Central memory CD4-positive, alpha-beta T cell (primary cell): ENCODE data around the gene LCAT.
"Not testable (repeated sequence)": the region's sequence is repeated elsewhere in the genome, so short reads cannot be mapped to it uniquely, and the experiment has no call there.

Experiments used
- DNase-seq: peaks from one replicate; pipeline ENCODE4 v3.0.0; 2022

LCAT gene

GRCh38 chr16:67946966-67947558 is 3.1 kb upstream of the LCAT start:
- DNase-seq: no peak

- no peak for DNase-seq
Observed at GRCh38 chr16:67946128-67946569, 2.2 kb upstream of the LCAT start.

GRCh38 chr16:67945392-67945933 is 1.5 kb upstream of the LCAT start:
- DNase-seq: no peak

DNA sequence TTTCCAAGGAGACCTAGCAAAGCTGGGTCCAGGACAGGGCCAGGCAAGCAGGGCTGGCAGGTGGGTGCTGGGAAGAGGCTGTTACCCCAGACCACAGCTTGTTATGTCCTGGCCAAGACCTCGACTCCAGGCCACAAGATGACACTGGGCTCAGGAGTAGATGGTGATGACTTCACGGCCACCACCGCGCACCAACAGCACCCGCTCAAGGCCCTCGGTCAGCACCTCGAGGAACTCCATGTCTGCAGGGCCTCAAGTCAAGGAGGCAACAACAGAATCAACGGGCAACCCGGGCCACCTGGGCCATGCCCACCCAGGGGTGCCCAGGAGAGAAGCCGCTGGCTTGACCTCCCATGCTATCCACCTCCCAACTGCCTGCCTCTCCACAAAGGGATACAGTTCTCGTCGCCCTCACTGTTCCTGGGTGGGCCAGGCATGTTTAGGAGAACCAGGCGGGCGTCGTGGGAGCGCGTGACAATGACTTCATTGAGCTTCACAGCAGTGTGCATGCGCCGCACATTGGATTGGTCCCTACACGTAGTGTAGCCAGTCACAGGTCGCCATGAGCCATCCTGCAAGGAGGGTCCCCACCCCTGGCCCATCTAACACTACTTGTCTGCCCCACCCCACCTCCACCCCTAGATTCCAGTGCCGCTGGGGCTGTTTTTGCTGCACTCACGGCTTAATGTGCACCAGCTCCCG is 921 bp upstream of the LCAT start:
- no peak for DNase-seq

- DNase-seq: no peak
Observed at GRCh38 chr16:67943256-67943618, 683 bp downstream of the LCAT start.

DNA sequence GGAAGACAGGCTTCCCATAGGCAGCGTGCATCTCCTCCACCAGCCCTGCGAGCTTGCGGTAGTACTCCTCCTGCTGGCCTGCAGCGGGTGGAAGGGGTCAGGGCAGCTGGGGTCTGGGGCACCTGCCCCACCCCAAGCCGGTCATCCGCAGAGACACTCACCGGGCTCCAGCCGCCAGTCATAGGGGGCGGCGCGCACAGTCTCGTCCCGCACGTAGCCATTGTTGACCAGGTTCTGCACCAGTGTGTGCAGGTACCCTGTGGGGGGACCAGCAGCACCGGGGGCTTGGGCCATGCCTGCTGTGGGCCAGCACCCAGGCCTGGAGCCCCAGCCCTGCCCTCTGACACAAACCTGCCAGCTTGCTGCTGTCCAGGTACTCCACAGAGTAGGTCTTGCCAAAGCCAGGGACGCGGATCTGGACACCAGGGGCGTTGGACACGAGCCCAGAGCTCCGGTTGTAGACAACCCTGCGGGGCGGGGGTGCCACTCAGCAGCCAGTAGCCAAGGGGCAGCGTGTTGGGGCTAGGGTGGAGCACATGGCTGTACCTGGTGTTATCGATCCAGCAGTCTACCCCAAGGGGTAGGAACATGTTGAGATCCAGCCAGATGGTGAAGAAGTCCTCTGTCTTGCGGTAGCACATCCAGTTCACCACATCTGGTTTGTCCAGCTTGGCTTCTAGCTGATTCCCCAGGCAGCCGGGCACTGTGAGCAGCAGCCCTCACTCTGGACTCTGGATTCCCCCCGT is 1.2 kb downstream of the LCAT start:
- no peak for DNase-seq

DNA sequence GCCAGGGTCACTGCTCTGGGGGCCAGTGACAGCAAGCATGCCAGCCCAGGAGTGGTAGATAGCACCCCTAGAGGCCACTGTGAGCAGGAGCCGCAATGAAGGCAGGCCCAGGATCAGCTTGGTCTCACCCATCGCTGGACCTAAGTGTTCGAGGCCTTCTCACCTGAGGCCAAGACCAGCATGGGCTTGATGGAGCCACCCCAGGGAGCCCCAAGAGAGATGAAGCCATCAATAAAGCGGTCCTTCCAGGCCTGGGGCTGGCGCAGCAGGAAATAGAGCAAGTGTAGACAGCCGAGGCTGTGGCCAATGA is 1.8 kb downstream of the LCAT start:
- DNase-seq: peak; percentile 27

DNA sequence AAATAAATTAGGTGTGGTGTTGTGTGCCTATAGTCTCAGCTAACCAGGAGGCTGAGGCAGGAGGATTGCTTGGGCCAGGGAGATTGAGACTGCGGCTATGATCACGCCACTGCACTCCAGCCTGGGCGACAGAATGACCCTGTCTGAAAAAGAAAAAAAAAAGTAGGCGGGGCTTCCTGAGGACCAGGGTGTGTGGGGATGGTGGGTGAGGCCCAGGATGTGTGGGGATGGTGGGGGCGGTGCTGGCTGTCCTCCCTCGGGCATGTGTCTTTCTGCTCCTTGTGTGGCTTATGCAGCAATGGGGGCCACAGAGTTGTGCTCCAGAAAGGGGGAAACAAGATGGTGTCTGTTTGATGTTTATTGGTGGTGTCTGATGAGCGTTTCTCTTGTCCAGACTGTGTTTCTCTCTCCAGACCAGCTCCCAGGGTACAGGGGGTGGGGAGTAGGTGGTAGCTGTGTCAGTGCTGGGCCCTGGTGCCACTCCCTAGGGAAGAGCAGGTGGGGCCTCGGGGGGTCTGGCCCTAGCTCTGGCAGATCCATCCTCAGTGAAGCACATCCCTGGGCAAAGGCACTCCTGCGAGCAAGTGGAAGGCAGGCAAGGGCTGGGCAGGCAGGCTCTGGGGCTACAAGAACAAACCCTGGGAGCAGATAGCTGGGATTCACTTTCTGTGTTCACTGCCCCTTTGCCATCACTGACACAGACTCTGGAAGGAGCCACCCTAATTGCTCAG is 2.3 kb downstream of the LCAT start:
- DNase-seq: no peak

- DNase-seq: no peak
Observed at GRCh38 chr16:67940446-67941089, 3.4 kb downstream of the LCAT start.

DNA sequence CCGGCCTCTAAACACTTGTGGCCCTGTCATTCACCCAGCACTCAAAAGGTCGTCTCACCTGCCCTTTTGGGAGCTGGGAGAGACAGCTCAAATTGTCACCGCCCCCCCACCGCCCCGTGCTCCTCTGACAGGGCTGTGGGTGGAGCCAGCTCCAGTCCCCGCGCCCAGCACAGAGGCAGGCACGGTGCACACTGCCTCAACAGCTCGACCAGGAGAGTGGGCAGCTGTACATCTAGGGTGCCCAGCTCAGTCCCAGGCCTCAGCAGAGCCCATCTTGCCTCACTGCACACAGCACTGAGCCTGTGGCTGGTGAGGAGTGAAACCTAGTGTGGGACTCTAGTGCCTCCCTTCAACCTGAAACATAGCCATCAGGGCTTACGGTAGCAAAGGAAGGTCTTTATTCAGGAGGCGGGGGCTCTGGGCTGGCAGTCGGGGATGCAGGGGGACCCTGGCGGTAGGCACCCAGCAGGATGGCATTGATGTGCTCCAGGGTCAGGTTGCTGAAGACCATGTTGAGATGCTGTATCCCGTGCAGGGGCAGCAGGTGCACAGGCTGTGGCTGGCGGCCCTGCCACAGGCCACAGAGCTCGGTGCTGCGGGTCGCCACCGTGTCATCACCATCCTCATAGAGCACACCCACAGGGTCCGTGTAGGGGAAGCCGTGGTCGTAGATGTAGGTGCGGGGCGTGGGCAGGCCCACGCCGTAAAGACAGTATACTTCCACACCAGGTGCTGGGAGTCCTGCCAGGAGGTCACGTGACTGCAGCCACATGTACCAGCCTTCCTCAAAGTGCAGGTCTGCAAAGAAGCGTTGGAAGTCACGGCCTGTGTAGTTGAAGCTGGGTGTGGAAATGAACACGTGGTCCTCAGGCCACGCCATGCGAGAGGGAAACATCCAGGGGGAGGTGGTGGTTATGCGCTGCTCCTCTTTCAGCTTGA is 4.1 kb downstream of the LCAT start:
- DNase-seq: peak; percentile 16

DNA sequence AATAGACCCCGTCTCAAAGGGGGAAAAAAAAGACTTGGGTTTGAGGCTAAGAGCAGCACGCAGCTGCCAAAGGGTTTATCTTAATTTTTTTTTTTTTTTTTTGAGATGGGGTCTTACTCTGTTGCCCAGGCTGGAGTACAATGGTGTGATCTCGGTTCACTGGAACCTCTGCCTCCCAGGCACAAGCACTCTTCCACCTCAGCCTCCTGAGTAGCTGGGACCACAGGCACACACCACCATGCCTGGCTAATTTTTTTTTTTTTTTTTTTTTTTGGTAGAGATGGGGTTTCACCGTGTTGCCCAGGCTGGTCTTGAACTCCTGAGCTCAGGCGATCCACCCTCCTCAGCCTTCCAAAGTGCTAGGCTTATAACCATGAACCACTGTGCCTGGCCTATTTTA is 6.2 kb downstream of the LCAT start:
- not testable (repeated sequence) for DNase-seq

DNA sequence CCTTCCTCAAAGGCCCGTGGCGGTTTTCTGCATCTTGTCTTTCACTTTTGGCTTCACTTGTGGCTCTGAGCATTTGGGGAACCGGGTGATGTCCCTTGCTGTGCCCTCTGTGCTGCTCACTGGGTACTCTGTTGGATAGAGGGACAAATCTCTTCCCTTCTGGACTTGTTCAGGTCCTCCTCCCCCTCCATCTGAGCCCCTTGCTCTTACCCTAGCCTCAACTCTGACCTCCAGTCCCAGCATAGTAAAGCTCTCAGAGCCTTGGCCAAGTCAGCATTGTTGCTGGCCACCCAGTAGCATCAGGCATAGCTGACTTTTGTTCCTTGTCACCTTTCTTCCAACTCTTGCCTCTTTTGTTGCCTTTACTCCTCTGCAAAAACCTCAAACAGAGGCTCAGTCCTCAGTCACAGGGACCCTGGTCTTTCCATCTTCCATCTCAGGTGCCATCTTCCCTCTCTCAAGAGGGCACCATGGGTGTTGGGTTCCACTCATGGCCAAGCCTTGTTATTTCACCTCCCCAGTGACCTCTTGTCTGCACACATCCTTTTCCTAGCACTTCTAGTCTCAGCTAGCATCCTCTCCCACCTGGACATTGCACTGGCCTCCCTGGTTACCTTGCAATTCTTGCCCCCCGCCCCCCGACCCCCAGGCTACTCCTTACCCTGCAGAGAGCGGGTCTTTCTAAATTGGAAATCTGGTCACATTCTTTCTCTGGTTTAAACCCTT is 6.9 kb downstream of the LCAT start:
- peak; percentile 84 for DNase-seq

DNA sequence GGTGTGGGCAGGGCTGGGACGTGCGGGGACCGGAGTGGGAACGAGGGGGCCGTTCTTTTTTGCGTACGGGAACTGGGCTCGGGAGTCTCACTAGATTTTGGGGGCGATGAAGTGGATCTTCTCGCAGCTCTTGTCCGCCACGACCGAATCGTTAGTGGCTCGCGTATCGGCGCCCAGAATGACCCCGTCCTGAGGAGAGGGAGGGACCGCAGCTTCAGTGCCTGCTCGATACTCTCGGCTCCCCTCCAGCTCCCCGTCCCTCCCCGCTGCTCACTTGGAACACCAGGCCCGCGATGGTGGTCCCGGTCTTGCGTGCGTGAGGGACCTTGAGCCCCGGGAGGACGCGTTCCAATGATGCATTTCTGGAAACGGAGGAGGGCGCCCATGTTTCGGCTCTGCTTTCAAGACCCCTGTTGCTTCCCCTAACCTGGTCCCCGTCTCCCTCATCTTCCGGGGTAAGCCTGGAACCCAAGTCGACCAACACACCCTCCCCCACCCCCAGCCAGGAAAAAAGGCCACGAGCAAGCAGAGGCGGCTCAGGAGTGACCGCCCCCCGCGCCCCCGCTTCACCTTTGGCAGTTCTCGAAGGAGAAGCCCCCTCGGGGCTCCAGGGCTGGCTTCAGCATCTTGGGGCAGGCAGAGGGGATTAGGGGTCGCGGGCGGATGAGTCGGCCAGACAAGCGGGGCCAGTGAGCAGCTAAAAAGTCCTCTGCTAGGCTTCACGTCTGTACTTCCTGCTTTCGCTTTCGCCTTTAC is 7.6 kb downstream of the LCAT start, which contains the start of gene PSMB10:
Gene PSMB10, minus strand, starts transcription at position 727 of the 756 bp plus-strand sequence. Its CDS starts 101 bp downstream, at position 626.
- no peak for DNase-seq

DNA sequence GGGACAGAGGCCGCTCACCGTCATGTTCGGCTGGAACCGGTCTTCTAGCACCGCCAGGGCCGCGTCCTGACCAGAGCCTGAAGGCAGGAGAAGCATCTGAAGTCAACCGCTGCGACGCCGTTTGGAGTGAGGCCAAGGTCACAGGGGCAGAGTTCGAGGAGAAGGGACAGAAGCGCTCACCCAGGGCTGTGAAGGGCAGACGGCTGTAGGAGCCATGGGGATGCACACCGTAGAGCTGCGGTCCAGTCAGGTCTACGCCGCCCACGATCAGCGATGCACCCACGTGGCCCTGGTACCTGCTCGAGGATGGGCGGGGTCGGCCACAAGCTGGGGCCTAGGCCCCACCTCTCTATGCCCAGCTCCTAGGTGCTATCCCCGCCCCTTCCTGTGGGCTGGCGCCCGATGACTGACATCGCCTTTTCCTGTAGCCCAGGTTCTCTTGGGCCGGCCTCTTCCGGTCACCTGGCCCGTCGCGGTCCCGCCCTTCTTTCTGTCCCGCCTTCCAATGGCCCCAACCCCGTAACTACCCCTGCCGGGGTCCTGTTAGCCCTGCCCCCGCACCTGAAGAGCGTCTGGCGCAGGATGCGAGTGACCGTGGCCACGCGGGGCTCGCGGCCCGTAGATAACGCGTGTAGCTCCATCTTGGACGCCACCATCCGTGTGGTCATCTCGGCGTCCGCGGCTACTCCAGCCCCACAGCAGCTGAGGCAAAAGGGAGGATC is 8.4 kb downstream of the LCAT start:
- peak; percentile 94 for DNase-seq

DNA sequence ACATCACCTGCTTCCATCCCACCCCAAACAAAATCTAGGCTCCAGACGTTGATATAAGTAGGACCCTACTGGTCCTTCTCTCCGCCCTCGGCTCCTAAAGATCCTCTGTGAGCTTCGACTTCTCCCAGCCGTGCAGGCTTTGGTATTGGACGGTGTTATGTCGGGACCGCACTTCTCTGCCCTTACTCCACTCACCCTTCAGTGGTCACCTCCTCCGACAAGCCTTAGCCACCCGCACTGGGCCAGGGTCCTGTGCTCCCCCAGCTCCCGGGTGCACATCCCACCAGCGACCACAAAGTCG is 8.9 kb downstream of the LCAT start:
- no peak for DNase-seq

- no peak for DNase-seq
Observed at GRCh38 chr16:67934306-67935100, 9.4 kb downstream of the LCAT start.

DNA sequence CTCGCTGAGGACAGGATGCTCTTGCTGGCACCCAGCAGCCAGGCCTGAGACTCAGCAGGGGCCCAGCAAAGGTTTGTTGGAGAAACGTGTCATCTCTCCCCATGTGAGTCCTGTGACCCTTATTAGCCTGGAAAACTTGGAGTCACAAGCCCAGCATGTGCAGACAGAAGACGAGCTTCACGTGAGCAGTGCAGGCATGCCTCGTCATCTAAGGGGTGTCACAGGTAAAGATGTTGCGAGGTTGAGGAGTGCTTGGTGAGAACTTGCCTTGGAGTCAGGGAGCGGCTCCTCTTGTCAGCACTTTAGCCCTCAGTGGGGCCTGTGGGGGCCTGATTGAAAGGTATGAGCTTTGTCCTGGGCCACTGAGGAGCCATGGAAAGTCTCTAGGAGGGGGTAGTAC is 10.1 kb downstream of the LCAT start:
- no peak for DNase-seq

DNA sequence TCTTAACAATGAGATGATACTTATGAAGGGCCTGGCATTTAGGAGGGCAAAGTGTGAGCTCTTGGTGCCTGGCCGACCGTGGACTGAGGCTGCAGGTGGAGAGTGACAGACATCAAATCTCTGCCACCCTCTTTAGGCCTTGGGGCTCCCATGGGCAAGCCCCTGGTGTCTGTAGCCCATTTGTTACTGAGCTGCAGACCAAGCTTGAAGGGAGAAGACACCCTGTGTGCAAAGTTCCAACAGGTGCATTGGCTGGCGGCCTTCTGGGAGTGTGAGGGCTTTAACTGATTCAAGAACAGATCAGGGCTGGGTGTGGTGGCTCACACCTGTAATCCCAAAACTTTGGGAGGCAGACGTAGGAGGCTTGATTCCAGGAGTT is 11.5 kb downstream of the LCAT start:
- no peak for DNase-seq
